GM12873 (cell line): Measurements from ENCODE around the gene PTGDR2.

ENCODE experiments used
- TF ChIP-seq, protein P1 (sequence below): IDR thresholded peaks from 2 replicates; pipeline ENCODE4 v1.5.1; 2012; ENCODE audit warnings: low read depth, mild to moderate bottlenecking, moderate library complexity, low read length, control low read depth; ENCODE audit not compliant: insufficient read depth; ENCODE audit errors: missing control alignments

Gene PTGDR2

DNA sequence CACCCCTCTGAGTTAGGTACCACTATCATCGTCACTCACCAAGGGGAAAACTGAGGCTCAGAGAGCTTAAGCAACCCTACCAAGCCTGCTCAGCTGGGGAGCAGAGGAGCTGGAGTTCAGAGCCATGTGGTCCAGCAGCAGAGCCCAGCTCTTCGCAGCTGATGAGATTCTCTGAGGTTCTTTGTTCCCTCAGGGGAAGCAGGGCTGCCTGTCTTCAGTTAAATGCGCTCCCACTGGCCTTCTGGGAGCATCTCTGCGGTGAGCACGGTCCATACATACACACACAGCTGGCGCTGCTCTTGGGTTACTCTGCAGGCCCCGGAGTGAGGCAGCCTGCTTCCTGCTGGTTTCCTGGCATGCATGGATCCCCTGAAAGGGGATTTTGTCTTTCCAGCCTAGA, 5.2 kb upstream of the PTGDR2 start:
- TF ChIP-seq, protein P1, sequence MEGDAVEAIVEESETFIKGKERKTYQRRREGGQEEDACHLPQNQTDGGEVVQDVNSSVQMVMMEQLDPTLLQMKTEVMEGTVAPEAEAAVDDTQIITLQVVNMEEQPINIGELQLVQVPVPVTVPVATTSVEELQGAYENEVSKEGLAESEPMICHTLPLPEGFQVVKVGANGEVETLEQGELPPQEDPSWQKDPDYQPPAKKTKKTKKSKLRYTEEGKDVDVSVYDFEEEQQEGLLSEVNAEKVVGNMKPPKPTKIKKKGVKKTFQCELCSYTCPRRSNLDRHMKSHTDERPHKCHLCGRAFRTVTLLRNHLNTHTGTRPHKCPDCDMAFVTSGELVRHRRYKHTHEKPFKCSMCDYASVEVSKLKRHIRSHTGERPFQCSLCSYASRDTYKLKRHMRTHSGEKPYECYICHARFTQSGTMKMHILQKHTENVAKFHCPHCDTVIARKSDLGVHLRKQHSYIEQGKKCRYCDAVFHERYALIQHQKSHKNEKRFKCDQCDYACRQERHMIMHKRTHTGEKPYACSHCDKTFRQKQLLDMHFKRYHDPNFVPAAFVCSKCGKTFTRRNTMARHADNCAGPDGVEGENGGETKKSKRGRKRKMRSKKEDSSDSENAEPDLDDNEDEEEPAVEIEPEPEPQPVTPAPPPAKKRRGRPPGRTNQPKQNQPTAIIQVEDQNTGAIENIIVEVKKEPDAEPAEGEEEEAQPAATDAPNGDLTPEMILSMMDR, result no peak

DNA sequence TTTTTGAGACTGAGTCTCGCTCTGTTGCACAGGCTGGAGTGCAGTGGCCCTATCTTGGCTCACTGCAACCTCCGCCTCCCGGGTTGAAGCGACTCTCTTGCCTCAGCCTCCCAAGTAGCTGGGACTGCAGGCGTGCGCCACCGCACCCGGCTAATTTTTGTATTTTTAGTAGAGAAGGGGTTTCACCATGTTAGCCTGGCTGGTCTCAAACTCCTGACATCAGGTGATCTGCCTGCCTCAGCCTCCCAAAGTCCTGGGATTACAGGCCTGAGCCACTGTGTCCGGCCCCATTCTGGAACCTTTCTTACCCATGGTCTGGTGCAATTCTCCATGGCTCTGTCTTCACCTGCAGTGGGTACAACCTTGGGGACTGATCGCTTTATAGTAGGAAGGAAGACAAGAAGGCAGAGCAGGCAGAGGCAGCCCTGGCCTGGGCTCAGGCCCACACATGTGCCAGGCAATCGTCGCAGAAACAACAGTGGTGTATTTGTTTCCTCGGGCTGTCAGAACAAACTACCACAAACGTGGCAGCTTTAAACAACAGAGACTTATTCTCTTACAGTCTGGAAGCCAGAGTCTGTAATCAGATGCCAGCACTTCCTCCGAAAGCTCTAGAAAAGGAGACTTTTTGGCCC, 4.0 kb upstream of the PTGDR2 start:
- TF ChIP-seq, protein P1, result no peak

DNA sequence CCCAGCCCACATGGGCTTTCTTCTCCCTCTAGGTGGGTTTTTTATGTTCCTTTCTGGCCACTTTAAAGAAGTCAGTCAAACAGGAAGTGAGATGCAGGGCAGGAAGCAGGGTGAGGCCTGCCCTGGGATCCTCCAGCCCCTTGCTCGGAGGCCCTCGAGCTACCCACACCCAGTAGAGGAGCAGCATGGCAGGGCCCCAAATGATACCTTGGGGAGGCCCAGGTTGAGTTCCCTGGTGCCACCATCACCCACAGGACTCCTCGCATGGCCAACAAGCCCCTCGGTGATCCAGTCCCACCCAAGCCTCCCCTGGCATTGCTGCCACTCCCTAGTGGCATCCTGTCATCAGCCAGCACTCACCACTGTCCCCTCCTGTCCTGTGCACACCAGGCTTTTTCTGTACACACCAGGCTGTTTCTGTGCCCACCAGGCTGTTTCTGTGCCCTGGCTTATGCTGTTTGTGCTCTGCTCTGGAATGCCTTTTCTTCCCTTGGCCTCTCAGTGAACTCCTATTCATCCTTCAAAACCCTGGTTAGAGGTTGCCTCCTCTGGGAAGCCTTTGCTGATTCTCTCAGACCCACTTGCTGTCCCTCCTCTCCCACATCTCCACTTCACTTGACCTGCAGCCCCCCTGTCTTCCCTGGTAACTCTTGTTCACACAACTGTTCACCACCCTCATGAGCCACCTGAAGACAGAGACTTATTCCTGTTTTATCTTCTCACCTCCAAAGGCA, 3.1 kb upstream of the PTGDR2 start:
- TF ChIP-seq, protein P1, result no peak

DNA sequence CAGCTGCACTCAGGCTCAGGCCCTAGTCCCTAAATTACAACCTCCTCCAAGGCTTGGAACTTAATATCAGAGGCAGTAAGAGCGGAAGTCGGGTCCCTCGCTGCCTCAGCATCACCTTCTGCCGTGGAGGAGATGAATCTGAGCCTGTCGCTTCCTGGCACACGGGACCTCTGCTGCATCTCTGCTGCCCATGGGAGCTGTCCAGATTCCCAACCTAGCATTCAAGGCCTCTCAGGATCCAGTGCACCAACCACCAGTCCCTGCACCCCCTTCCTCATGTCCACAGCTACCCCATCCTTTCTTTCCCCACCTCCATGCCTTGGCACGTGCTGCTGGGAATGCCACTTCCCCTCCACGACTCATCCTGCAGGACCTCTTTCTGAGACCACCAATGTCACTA, 2.5 kb upstream of the PTGDR2 start:
- TF ChIP-seq, protein P1, result no peak

DNA sequence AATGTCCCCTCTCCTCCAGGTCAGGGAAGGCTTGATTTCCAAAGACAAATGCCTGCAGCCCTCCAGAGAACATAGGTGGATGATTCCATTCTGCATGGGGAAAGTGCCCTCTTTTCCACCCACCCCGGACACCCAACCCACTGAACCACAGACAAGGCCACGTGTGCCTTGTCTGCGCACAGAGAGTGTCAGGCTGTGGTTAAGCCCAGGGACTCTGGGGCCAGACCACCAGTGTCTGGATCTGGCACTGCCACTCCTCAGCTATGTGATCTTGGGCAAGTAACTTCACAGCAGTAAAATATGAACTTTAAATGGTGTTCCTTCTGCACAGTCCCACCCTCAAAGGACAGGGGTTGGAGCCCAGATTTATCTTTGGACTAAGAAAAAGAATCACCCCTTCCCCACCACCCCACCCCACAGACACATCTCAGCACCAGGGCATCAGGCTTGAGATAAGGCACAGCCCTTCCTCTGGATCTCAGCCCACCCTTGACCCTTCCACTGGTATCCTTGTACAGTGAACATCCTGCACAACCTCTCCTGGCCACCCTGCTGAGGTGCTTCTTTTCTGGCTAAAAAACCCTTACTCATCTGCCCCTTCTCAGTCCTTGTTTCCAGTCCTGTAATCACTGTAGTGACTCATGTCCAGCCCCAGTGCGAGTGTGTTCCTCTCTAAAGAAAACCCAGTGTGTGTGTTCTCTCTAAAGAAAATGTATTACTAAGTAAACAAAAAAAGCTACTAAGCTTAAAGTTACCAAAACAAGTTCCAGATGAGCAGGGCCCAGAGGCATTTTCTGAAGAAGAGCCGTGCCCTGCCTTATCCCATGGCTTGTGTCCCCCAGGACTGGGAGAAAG, 1.9 kb upstream of the PTGDR2 start:
- TF ChIP-seq, protein P1, result no peak

DNA sequence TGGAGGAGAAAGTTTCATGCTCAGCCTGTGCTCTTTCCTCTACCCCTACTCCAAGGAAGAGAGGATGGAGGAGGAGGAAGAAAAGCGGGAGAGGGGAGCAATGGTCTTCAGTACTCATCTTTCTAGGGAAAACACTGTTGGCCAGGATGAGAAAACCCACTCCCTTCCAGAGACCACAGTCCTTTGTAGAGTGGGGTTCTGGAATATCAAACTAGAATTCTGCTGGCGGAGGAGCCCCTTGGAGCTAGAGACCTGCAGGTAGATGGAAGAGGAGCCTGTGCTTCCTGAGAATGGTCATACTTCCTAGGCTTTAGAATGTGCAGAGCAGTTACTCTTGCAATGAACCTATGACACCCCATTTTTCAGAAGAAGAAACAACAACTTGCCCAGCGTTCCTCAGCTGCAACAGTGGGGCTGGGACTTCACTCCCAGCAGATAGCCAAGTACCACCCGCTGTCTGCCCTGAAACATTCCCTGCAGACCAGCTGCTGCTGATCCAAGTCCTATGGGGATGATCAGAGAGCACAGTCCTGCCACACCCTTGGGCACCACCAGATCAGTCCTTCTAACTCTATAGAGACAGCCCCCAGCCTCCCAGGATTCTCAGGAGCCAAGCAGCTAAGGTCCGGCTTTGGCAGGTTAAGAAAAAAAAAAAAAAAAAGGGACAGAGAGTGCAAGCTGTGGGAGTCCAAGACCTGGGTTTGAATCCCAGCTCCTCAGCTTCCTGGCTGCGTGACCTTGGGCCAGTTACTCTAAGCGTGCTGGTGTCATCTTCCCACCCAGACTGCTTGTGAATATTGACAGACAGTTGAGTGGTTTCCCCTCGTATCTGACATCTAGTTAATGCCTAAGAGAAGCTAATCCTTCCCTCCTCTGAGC, 664 bp downstream of the PTGDR2 start:
- TF ChIP-seq, protein P1, result no peak
